HG03521 (cell line): ENCODE data around the gene TTN.

Experiments
- ATAC-seq: cut with Tn5 transposase; IDR thresholded peaks from one replicate; pipeline ENCODE4 v1.9.1; 2021; ENCODE audit warnings: mild to moderate bottlenecking, moderate library complexity; ENCODE audit not compliant: unreplicated experiment

TTN gene

DNA sequence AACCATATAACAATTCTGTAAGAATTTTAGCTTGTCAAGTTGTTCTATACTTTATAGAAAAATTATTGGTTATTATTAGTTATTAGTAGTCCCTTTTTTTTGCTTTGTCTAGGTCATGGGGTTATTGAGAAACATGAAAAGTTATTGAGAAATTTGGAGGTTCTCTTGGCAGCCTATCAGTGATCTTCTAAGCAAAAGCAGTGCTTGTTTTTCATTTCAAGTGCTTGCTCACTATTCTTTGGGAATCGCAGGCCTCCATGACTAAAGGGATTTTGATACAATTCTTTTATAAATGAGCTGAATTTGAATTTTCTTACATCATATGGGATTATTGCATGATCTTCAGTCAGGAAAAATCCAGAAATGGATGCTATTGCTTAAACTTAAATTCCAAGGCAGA is 301.1 kb downstream of the TTN start:
- ATAC-seq: no peak

DNA sequence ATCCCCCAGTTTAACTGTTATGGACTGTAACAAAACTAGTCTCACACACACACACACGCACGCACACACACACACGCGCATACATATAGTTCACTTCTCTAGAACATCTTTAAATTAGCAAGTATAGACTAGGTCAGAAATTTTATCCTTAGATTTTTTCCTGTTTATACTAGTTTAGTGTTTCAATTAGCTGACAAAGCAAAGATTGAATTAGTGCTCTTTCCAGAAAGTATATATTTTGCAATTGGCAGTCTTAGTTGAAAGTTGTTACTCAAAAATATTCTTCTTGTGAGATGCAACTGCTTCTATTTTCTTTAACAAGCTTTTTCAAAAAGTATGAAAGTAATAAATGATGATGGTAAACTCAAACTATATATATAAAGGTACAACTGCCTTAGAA is 304.5 kb downstream of the TTN start:
- ATAC-seq: no peak

DNA sequence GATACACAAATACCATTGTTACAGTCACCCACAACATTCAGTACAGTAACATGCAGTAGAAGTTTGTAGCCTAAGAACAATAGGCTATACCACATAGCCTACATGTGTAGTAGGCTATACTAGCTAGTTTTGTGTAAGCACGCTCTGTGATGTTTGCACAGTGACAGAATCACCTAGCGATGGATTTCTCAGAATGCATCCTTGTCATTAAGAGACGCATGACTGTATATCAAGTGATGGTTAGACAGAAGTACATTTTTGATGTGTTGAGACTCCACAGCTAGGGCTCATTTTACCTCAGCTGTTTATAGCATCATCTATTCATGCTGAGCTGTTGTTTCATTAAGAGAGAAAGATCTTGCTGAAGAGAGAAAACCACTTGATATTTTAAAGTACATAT is 307.6 kb downstream of the TTN start:
- ATAC-seq: no peak

- ATAC-seq: no peak
Observed at GRCh38 chr2:178498137-178498536, 309.1 kb downstream of the TTN start.

- no peak for ATAC-seq
Observed at GRCh38 chr2:178496049-178496448, 311.2 kb downstream of the TTN start.

DNA sequence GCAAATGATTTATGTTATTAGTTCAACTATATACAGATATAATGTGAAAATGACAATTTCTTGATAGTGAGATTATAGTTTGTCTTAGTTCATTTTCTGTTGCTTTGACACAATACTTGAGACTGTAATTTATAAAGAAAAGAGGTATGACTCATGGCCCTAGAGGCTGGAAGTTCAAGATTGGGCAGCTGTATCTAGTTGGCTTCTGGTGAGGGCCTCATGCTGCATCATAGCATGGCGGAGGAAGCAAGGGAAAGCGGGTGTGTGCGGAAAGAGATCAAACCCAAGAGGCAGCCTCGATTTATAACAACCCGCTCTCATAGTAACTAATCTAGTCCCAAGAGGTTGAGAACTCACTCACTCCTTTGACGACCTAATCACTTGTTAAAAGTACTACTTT is 315.6 kb downstream of the TTN start:
- ATAC-seq: no peak

GRCh38 chr2:178485356-178485755 is 321.9 kb downstream of the TTN start:
- no peak for ATAC-seq

GRCh38 chr2:178484245-178485041 is 322.8 kb downstream of the TTN start:
- ATAC-seq: no peak

DNA sequence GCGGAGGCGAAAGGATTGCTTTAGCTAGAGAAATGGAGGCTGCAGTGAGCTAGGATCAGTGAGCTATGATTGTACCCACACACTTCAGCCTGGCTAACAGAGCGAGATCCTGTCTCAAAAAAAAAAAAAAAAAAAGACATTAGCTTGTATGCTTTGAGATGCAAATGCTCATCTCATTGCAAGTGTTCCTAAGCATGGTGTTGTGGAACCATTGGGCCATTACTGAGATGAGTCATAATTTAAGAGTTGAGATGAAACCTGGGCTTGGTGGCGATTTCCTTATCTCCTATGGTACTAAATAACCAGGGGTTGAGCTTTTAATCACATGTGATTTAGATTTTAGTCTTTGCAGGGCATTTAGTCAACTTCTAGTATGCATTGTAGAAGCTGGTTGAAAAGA is 324.8 kb downstream of the TTN start:
- no peak for ATAC-seq

GRCh38 chr2:178480227-178481181 is 326.7 kb downstream of the TTN start, which contains the start of gene PLEKHA3:
Gene PLEKHA3, plus strand, starts transcription at chr2:178480457. Its CDS starts 413 bp downstream, at chr2:178480870.
- ATAC-seq: peak; percentile 55

DNA sequence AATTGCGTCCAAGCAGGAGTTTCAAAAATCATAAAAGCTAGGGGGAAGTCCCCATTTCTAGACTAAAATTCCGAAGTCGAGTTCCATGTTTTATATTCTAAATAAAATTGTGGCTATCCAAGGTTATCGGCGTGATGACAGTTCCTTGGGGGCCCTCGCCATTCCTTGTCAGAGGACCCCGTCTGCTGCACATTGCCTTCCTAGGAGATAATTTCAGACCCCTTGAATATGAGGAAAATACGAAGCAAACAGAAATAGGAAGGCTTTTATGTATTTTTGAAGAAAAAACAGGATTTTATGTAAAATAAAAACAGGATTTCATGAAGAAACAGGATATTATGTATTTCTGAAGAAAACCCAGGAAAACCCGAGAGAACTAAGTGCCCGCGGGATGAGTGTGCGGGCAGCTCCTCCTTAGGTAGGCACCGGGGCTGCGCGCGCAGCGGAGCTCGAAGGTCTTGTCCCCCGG is 327.4 kb downstream of the TTN start:
- no peak for ATAC-seq

DNA sequence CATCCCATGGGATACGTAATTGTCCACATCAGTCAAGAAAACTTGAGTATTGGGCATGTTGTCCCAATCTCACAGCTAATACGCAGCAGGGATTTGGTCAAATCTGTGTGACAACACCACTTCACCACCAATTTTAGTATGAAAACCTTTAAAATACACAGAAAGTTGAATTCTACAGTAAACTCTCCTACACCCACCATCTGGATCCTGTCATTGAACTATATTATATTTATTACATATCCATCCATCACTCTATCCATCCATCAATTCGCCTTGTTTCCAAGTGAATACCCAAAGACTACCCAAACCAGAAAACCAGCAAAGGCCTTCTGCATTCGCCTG is 328.0 kb downstream of the TTN start:
- no peak for ATAC-seq

GRCh38 chr2:178478439-178479274 is 328.6 kb downstream of the TTN start, which contains the start of gene FKBP7:
Gene FKBP7, minus strand, starts transcription at chr2:178478600. Its CDS starts 101 bp downstream, at chr2:178478499.
- ATAC-seq: peak; percentile 54

DNA sequence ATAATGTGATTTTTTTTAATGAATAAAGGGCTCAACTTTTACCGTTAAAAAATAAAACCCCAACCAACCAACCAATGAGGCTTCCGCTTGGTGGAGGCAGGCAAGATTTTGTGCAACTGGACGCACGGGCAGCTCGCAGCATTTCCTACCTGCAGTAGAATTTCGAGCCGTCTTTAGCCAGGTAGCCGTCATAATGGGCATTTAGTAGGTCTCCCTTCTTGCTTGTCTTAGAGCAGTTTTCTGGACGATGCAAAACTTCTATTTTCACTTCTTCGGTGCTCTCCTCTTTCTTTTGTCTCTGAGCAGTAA is 329.1 kb downstream of the TTN start:
- no peak for ATAC-seq

GRCh38 chr2:178477443-178478129 is 329.6 kb downstream of the TTN start:
- no peak for ATAC-seq

- no peak for ATAC-seq
Observed at GRCh38 chr2:178476477-178476876, 330.7 kb downstream of the TTN start.
